Measurements from ENCODE around the gene NLRP6. TPM values are rescaled to one million over a fixed set of nuclear protein-coding genes. Genes with fewer than 3 reads are reported as not detected.

Gene NLRP6
- polyA plus RNA-seq, 2 of the 4 experiments (the other 2 are of a cell fraction), result 0.03 TPM; not detected in 1

DNA sequence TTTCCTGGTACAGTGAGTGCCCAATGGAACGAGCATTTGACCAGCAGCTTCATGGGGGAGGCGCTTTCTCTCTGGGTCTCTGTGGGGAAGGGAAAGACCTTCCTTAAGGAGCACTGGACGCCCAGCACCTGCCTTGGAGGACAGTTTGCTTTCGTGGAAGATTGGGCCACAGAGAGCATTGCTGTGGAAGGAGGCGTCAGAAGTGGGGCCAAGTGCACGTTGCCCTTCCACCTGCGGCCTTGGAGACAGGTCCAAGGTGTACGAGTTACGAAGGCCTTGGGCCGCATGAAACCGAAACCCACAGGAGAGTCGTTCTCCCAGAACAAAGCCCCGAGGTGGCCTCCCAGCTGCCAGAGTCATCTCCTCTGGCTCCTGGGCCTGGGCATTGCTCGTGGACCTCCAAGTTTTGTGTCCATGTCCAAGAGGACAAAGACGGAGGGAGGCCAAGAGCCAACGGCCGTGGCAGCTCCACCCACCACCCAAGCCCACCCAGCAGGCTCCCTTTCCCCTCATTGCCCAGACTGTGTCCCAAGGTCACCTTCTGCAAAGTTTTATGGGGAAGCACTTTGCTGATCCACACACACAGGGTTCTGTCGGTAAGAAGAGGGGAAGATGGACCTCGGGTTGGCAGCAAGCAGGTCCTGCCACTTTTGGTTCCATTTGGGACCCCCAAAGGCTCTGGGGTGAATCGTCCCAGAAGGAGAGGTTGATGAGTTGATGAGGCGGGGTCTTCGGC lies 5.8 kb upstream of the NLRP6 start:
- FAIRE-seq (no peak), DNase-seq (ENCODE audit: low read depth in 1 of 2, low spot score in 1 of 2) (no peak), ATAC-seq (no peak)
- ChIA-PET POLR2A (no interaction called here), CTCF (interaction anchor here (0.9 to 2.4 kb wide), 2 partner anchors 22 to 33 kb away, joined by 4 to 9 read pairs; no protein-coding TSS in a partner anchor)
- no peaks in the 10 kb centered on the region; the same call in 2 of the 3 replicates for H3K9me3 ChIP-seq
- no peak overlapping the region for H3K4me2 ChIP-seq
- peaks cover 7% of the 10 kb centered on the region for H3K4me1 ChIP-seq
- H3K27ac ChIP-seq, result no peak overlapping the region
- 65% methylated on average over 22 of the region's 22 CpGs for WGBS (ENCODE audit: missing lambda C conversion rate)
- TF ChIP-seq JUN (IDR thresholded peaks at IDR 0.05) (no peak), RCOR1 (IDR thresholded peaks at IDR 0.05; ENCODE audit: low read depth, low read length) (no peak), ZNF302 (CRISPR knock-in tag; IDR thresholded peaks at IDR 0.05) (no peak), BHLHE40 (IDR thresholded peaks at IDR 0.05; ENCODE audit: low read depth, low read length) (no peak), ESRRA (IDR thresholded peaks at IDR 0.05; ENCODE audit: borderline replicate concordance, low read length) (no peak), MAZ (IDR thresholded peaks at IDR 0.05; ENCODE audit: borderline replicate concordance, low read depth, low read length) (no peak), JUNB (IDR thresholded peaks at IDR 0.05) (no peak), NR3C1 (IDR thresholded peaks at IDR 0.05) (no peak), TFCP2L1 (CRISPR knock-in tag; IDR thresholded peaks at IDR 0.05) (no peak), HOXB13 (CRISPR knock-in tag; IDR thresholded peaks at IDR 0.05; ENCODE audit: low read depth) (no peak), RNF2 (IDR thresholded peaks at IDR 0.05; ENCODE audit: borderline replicate concordance, low read depth) (no peak), FOSB (CRISPR knock-in tag; IDR thresholded peaks at IDR 0.05) (no peak), CHD2 (IDR thresholded peaks at IDR 0.05; ENCODE audit: low read length, partially characterized antibody) (no peak), CEBPB (IDR thresholded peaks at IDR 0.05) (no peak), HDAC2 (IDR thresholded peaks at IDR 0.05) (no peak), ZC3H11A (IDR thresholded peaks at IDR 0.05) (no peak), FOSL2 (IDR thresholded peaks at IDR 0.05) (no peak), FOSL2 (CRISPR knock-in tag; IDR thresholded peaks at IDR 0.05) (no peak), SREBF2 (IDR thresholded peaks at IDR 0.05) (no peak)
- TF ChIP-seq, protein P1, sequence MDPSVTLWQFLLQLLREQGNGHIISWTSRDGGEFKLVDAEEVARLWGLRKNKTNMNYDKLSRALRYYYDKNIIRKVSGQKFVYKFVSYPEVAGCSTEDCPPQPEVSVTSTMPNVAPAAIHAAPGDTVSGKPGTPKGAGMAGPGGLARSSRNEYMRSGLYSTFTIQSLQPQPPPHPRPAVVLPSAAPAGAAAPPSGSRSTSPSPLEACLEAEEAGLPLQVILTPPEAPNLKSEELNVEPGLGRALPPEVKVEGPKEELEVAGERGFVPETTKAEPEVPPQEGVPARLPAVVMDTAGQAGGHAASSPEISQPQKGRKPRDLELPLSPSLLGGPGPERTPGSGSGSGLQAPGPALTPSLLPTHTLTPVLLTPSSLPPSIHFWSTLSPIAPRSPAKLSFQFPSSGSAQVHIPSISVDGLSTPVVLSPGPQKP (IDR thresholded peaks at IDR 0.05; ENCODE audit: low read depth, low read length), result no peak
- no peak overlapping the region for H3K4me3 ChIP-seq

DNA sequence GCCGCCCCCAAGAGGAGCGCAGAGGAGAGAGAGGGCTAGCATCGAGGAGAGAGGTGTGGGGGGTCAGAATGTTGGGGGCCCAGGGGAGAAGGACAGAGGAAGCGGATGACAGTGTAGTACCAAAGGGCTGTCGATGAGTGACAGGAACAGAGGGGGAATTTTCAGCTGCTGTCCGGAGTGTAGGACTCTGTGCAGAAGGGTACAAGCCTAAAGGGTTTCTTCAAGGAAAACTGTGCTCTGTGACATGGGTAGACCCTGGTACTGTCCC lies 5.3 kb upstream of the NLRP6 start:
- no peak for FAIRE-seq
- POLR2A ChIA-PET, result no interaction called here
- TF ChIP-seq, protein P2, sequence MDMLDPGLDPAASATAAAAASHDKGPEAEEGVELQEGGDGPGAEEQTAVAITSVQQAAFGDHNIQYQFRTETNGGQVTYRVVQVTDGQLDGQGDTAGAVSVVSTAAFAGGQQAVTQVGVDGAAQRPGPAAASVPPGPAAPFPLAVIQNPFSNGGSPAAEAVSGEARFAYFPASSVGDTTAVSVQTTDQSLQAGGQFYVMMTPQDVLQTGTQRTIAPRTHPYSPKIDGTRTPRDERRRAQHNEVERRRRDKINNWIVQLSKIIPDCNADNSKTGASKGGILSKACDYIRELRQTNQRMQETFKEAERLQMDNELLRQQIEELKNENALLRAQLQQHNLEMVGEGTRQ (IDR thresholded peaks at IDR 0.05), result no peak
- no peak for DNase-seq (ENCODE audit: low read depth in 1 of 2, low spot score in 1 of 2)
- WGBS (ENCODE audit: missing lambda C conversion rate), result 79% methylated on average over 6 of the region's 6 CpGs
- peaks cover 3% of the 10 kb centered on the region for H3K4me1 ChIP-seq
- no peak for ATAC-seq
- no peak overlapping the region for H3K27ac ChIP-seq
- H3K9me3 ChIP-seq, result no peaks in the 10 kb centered on the region; the same call in 2 of the 3 replicates
- no peak overlapping the region for H3K4me3 ChIP-seq
- CTCF ChIA-PET, result no interaction called here
- H3K4me2 ChIP-seq, result no peak overlapping the region

DNA sequence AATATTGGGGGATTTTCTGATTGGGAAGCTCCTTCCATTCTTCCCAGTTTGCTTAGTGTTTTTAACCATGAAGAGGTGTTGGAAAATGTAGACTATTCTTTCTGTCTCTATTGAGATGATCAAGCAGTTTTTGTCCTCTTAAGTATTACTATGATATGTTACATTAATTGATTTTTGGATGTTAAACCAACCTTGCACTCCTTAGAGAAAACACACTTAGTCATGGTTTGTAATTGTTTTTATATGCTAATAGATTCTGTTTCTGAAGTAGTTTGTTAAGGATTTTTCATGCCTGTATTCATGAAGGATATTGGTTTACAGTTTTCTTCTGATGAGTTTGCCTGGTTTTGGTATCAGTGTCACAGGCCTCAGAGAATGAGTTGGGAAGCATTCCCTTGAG lies 2.0 kb upstream of the NLRP6 start:
- no peak overlapping the region for H3K27ac ChIP-seq
- ATAC-seq (no peak), DNase-seq (ENCODE audit: low read depth in 1 of 2, low spot score in 1 of 2) (no peak), FAIRE-seq (no peak)
- POLR2A ChIA-PET, result no interaction called here
- no peak for TF ChIP-seq RARB (CRISPR knock-in tag; IDR thresholded peaks at IDR 0.05)
- TF ChIP-seq FOXS1 (CRISPR knock-in tag; IDR thresholded peaks at IDR 0.05), result no peak
- TF ChIP-seq NPAS2 (CRISPR knock-in tag; IDR thresholded peaks at IDR 0.05; ENCODE audit: borderline replicate concordance), result no peak
- TF ChIP-seq MYC (IDR thresholded peaks at IDR 0.05; ENCODE audit: borderline replicate concordance, low read length), result no peak
- no peak for TF ChIP-seq BHLHE40 (IDR thresholded peaks at IDR 0.05; ENCODE audit: low read depth, low read length)
- TF ChIP-seq, protein P3, sequence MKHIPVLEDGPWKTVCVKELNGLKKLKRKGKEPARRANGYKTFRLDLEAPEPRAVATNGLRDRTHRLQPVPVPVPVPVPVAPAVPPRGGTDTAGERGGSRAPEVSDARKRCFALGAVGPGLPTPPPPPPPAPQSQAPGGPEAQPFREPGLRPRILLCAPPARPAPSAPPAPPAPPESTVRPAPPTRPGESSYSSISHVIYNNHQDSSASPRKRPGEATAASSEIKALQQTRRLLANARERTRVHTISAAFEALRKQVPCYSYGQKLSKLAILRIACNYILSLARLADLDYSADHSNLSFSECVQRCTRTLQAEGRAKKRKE (CRISPR knock-in tag; IDR thresholded peaks at IDR 0.05; ENCODE audit: low read depth), result no peak
- TF ChIP-seq MAFK (IDR thresholded peaks at IDR 0.05; ENCODE audit: partially characterized antibody), result no peak
- no peak for TF ChIP-seq ZSCAN20 (CRISPR knock-in tag; IDR thresholded peaks at IDR 0.05)
- no peak for TF ChIP-seq JUN (IDR thresholded peaks at IDR 0.05)
- TF ChIP-seq HOXA7 (CRISPR knock-in tag; IDR thresholded peaks at IDR 0.05), result no peak
- no peak for TF ChIP-seq HOXB13 (CRISPR knock-in tag; IDR thresholded peaks at IDR 0.05; ENCODE audit: low read depth)
- H3K4me2 ChIP-seq, result no peak overlapping the region
- peaks cover 12% of the 10 kb centered on the region; the same call in 1 of the 3 replicates for H3K4me1 ChIP-seq
- no peak overlapping the region for H3K4me3 ChIP-seq
- H3K9me3 ChIP-seq, result no peaks in the 10 kb centered on the region; the same call in 2 of the 3 replicates
- CTCF ChIA-PET, result interaction anchor here (1.2 to 3.0 kb wide), 2 partner anchors 22 to 26 kb away, joined by 3 to 13 read pairs; no protein-coding TSS in a partner anchor

Measured in A549 (cell line).